A549 treated with Mapracorat at 1 μM for 4 hours (cell line): ENCODE measurements around the gene SOS1. TPM values are rescaled to one million over a fixed set of nuclear protein-coding genes. Genes with fewer than 3 reads are reported as not detected.

Source experiments
- total RNA-seq: library from RNA; stranded (reverse); fragments of 200-300 nt; extraction: Qiagen RNA extraction; gene quantifications from 5 replicates; pipeline ENCODE4 v1.2.3, GENCODE V29; 2022

Gene SOS1
- total RNA-seq: 11.3 to 16.2 TPM (median 14.6 TPM) in 5 replicates

DNA sequence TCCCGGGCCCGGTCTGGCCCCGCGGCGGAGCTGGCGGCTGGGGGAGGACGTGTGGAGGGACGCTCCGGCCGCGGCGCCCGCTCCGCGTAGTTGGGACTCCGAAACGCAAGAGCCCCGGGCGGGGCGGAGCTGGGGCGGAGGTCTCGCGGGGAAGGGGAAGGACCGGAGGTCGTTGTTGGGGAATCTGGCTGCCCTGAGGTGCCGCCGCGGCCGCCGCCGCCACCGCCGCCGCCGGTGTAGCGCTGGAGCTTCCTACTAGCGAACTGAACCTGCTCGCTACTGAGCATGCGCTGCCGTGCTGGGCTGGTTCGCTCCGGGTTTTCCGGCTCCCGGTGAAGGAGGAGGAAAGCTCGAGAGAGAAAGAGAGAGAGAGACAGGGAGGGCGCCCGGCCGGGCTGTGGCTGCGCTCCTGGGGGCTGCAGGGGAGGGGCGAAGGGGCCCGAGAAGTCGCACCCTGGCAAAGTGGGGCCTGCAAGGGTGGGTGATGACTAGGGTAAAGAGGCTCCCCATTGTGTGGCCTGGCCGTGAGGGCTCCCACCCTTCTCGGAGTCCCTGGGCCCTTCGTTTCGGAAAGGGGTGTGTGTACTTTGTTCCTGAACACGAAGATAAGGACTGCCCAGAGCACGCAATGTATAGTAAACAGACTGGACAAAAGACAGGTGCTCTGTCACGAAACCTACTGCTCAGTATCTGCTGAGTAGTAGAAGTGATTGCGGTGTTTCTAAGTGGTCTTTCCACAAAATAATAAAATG, at the start of gene SOS1:
Gene SOS1, minus strand, starts transcription at position 281 of the 752 bp plus-strand sequence. CDS start 629 bp downstream, outside the sequence.

Other genes starting within 250 kb of the SOS1 start
- gene DHX57, start 245.1 kb downstream of the SOS1 start, total RNA-seq: 18.5 to 25.5 TPM (median 20.4 TPM) in 5 replicates
- 37.6 to 44.6 TPM (median 42.1 TPM) in 5 replicates for gene MORN2, start 245.1 kb downstream of the SOS1 start, total RNA-seq
- gene ARHGEF33, start 231.2 kb downstream of the SOS1 start, total RNA-seq: 0.02 to 0.03 TPM in 2 of 5 replicates, not detected in the others
- gene CDKL4, start 122.9 kb upstream of the SOS1 start, total RNA-seq: not detected in 5 replicates